GM23248 (cell line): ENCODE results near the gene SOX30.

ENCODE experiments used
- EZH2 ChIP-seq: fragments of 200-600 bp; sonication (generic); IDR thresholded peaks from 2 replicates; pipeline ENCODE4 v1.6.1; 2018; ENCODE audit warnings: antibody characterized with exemption, mild to moderate bottlenecking; ENCODE audit not compliant: insufficient read depth, poor library complexity, severe bottlenecking
- EZH2phosphoT487 ChIP-seq: fragments of 200-600 bp; sonication (generic); IDR thresholded peaks from 2 replicates; pipeline ENCODE4 v1.6.1; 2018; ENCODE audit warnings: antibody characterized with exemption, moderate library complexity, mild to moderate bottlenecking, low read depth; ENCODE audit not compliant: insufficient read depth

DNA sequence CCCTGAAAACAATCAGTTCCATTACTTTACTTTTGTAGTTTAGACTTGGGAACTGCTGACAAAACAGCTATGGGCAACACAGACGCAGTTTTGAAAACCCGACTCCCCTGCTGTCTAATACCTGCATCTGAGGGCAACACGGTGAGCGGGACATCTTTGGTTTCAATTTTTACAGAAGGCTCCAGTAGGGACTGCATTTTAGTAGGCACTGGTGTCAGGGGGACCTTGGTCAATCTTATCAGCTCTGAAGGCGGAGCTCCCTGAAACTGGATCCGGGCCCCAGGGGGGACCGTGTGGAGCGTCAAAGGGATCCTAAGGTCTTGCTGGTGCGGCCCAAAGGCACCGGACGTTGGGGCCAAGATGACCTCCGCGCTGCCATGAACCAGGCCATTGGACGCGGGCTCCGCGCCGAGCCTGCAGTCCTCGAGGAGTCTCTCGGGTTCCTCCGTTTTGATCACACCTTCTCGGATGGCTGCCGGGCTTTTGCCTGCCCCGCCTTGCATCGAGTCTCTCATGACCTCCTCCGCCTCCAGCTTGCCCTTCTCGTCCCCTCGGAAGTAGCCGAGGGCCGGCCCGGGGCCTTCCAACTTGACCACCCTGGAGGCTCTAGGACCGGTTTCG lies 1.1 kb downstream of the SOX30 start:
- no peak for TF ChIP-seq EZH2
- no peak for TF ChIP-seq EZH2phosphoT487
